SJSA1 (cell line): ENCODE measurements around the gene RAC2. TPM values are rescaled to one million over a fixed set of nuclear protein-coding genes. Genes with fewer than 3 reads are reported as not detected.

Experiments used
- DNase-seq, 2 experiments: peaks; one replicate each; pipeline ENCODE4 v3.0.0-alpha.2; 2015 to 2020; ENCODE audit warnings: low spot score in 2 of 2, low read depth in 1 of 2
- H3K27ac ChIP-seq: fragments of 250-450 bp; sonication (Bioruptor Pico); 2 replicates; pipeline ENCODE4 v1.5.1; 2020; ENCODE audit warnings: mild to moderate bottlenecking, moderate library complexity
- H3K27me3 ChIP-seq: fragments of 250-450 bp; sonication (Bioruptor Pico); replicated peaks from 2 replicates; pipeline ENCODE4 v1.5.1; 2020; ENCODE audit warnings: mild to moderate bottlenecking, moderate library complexity
- H3K36me3 ChIP-seq: fragments of 250-450 bp; sonication (Bioruptor Pico); 2 replicates; pipeline ENCODE4 v1.5.1; 2020; ENCODE audit warnings: mild to moderate bottlenecking
- H3K4me1 ChIP-seq: fragments of 250-450 bp; sonication (Bioruptor Pico); replicated peaks from 2 replicates; pipeline ENCODE4 v1.6.1; 2021; ENCODE audit warnings: mild to moderate bottlenecking
- H3K4me3 ChIP-seq: fragments of 250-450 bp; sonication (Bioruptor Pico); 2 replicates; pipeline ENCODE4 v1.5.1; 2020; ENCODE audit warnings: mild to moderate bottlenecking
- H3K9me3 ChIP-seq: fragments of 250-450 bp; sonication (Bioruptor Pico); replicated peaks from 2 replicates; pipeline ENCODE4 v1.5.1; 2020; ENCODE audit warnings: mild to moderate bottlenecking
- total RNA-seq: library from RNA; depleted of rRNA; stranded (reverse); fragments of >200 nt; shearing (Covaris generic); gene quantifications from 2 replicates; pipeline ENCODE4 v1.2.3, GENCODE V29; 2014

The RAC2 gene
- total RNA-seq, 1 experiment from 2014 or later = 2.1 TPM

GRCh38 chr22:37220543-37220981, 23.5 kb downstream of the RAC2 start:
- no peak for DNase-seq
- Histone ChIP-seq H3K27ac (no peak overlapping the region), H3K36me3 (no peaks in the 10 kb centered on the region), H3K27me3 (peaks cover 17% of the 10 kb centered on the region), H3K4me3 (no peak overlapping the region), H3K9me3 (no peaks in the 10 kb centered on the region), H3K4me1 (no peaks in the 10 kb centered on the region)

GRCh38 chr22:37219533-37219932, 24.5 kb downstream of the RAC2 start:
- Histone ChIP-seq H3K4me1 (no peaks in the 10 kb centered on the region), H3K9me3 (no peaks in the 10 kb centered on the region), H3K4me3 (no peak overlapping the region), H3K27me3 (peaks cover 21% of the 10 kb centered on the region), H3K36me3 (no peaks in the 10 kb centered on the region), H3K27ac (no peak overlapping the region)
- DNase-seq = no peak

- no peaks in the 10 kb centered on the region for H3K9me3 ChIP-seq
- no peaks in the 10 kb centered on the region for H3K36me3 ChIP-seq
- no peak overlapping the region for H3K27ac ChIP-seq
- DNase-seq = no peak
- H3K27me3 ChIP-seq = peaks cover 21% of the 10 kb centered on the region
- no peak overlapping the region for H3K4me3 ChIP-seq
- no peaks in the 10 kb centered on the region for H3K4me1 ChIP-seq
These were observed 25.2 kb downstream of the RAC2 start for GRCh38 chr22:37218771-37219411.

- no peak overlapping the region for H3K27ac ChIP-seq
- DNase-seq = no peak
- peaks cover 21% of the 10 kb centered on the region for H3K27me3 ChIP-seq
- no peaks in the 10 kb centered on the region for H3K9me3 ChIP-seq
- H3K36me3 ChIP-seq = no peaks in the 10 kb centered on the region
- H3K4me1 ChIP-seq = no peaks in the 10 kb centered on the region
- H3K4me3 ChIP-seq = no peak overlapping the region
These were observed 25.7 kb downstream of the RAC2 start for GRCh38 chr22:37218399-37218770.

GRCh38 chr22:37215890-37216289, 28.2 kb downstream of the RAC2 start:
- Histone ChIP-seq H3K9me3 (no peaks in the 10 kb centered on the region), H3K4me1 (no peaks in the 10 kb centered on the region), H3K4me3 (no peak overlapping the region), H3K27ac (no peak overlapping the region), H3K27me3 (peaks cover 26% of the 10 kb centered on the region), H3K36me3 (no peaks in the 10 kb centered on the region)
- DNase-seq = no peak

GRCh38 chr22:37214731-37215030, 29.4 kb downstream of the RAC2 start:
- Histone ChIP-seq H3K27me3 (peaks cover 22% of the 10 kb centered on the region), H3K36me3 (no peaks in the 10 kb centered on the region), H3K4me3 (no peak overlapping the region), H3K4me1 (no peaks in the 10 kb centered on the region), H3K27ac (no peak overlapping the region), H3K9me3 (no peaks in the 10 kb centered on the region)
- DNase-seq = no peak

GRCh38 chr22:37213941-37214730, 29.9 kb downstream of the RAC2 start:
- no peaks in the 10 kb centered on the region for H3K9me3 ChIP-seq
- H3K4me1 ChIP-seq = no peaks in the 10 kb centered on the region
- H3K27ac ChIP-seq = no peak overlapping the region
- peaks cover 17% of the 10 kb centered on the region for H3K27me3 ChIP-seq
- H3K36me3 ChIP-seq = no peaks in the 10 kb centered on the region
- DNase-seq = no peak
- H3K4me3 ChIP-seq = no peak overlapping the region

- H3K27ac ChIP-seq = no peak overlapping the region
- no peaks in the 10 kb centered on the region for H3K36me3 ChIP-seq
- H3K4me3 ChIP-seq = no peak overlapping the region
- no peak for DNase-seq
- no peaks in the 10 kb centered on the region for H3K4me1 ChIP-seq
- no peaks in the 10 kb centered on the region for H3K9me3 ChIP-seq
- peaks cover 14% of the 10 kb centered on the region for H3K27me3 ChIP-seq
These were observed 30.7 kb downstream of the RAC2 start for GRCh38 chr22:37213218-37213855.

- no peak for DNase-seq
- no peaks in the 10 kb centered on the region for H3K4me1 ChIP-seq
- H3K27me3 ChIP-seq = peaks cover 14% of the 10 kb centered on the region
- no peaks in the 10 kb centered on the region for H3K9me3 ChIP-seq
- H3K27ac ChIP-seq = no peak within 1 kb of the TSS
- H3K4me3 ChIP-seq = no peak within 1 kb of the TSS
- H3K36me3 ChIP-seq = no peaks in the 10 kb centered on the region
These were observed 31.7 kb downstream of the RAC2 start, which contains the start of gene SSTR3 for GRCh38 chr22:37212174-37212906. Gene SSTR3 (minus strand): TSS chr22:37212477. CDS start chr22:37207803, 4,674 bp downstream.

GRCh38 chr22:37211866-37212173, 32.2 kb downstream of the RAC2 start:
- no peaks in the 10 kb centered on the region for H3K36me3 ChIP-seq
- H3K4me3 ChIP-seq = no peak overlapping the region
- no peaks in the 10 kb centered on the region for H3K4me1 ChIP-seq
- H3K27me3 ChIP-seq = peaks cover 12% of the 10 kb centered on the region
- no peak for DNase-seq
- no peaks in the 10 kb centered on the region for H3K9me3 ChIP-seq
- no peak overlapping the region for H3K27ac ChIP-seq

- no peak overlapping the region for H3K4me3 ChIP-seq
- no peak overlapping the region for H3K27ac ChIP-seq
- H3K27me3 ChIP-seq = peaks cover 12% of the 10 kb centered on the region
- no peaks in the 10 kb centered on the region for H3K9me3 ChIP-seq
- H3K4me1 ChIP-seq = no peaks in the 10 kb centered on the region
- DNase-seq = no peak
- no peaks in the 10 kb centered on the region for H3K36me3 ChIP-seq
These were observed 32.8 kb downstream of the RAC2 start for GRCh38 chr22:37211075-37211865.

GRCh38 chr22:37210041-37210803, 33.8 kb downstream of the RAC2 start:
- H3K9me3 ChIP-seq = no peaks in the 10 kb centered on the region

More at GRCh38 chr22:37210041-37210803, 33.8 kb downstream of the RAC2 start:
- Histone ChIP-seq H3K4me3 (no peak overlapping the region), H3K27me3 (peaks cover 7% of the 10 kb centered on the region), H3K4me1 (no peaks in the 10 kb centered on the region), H3K36me3 (no peaks in the 10 kb centered on the region), H3K27ac (no peak overlapping the region)
- DNase-seq = no peak
